ENCODE data around the gene PHF21A.
"Not testable (repeated sequence)": the region's sequence is repeated elsewhere in the genome, so short reads cannot be mapped to it uniquely, and the experiment has no call there.

Gene PHF21A

DNA sequence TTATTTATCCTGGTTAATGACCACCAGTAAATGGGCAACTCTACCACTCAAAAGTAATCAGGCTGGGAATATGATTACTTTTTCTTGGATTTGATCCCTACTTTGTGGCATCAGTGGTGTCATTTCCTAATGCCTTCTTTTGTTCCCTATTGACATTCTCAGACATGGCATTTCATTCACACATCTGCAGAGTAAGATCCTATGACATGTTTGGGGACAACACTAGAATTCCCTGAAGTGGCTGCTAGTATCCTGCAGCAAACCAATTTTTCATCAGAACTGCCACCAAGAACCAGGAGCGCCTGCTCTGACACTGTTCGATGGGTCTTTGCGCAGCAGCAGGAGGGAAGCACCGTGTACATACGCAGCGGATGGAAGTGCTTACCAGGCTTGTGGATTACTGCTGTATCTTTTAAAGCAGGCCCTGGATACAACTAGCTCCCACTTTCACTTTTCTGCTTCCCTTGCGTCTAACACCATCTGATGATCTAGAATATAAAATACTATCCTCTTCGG, 101.1 kb downstream of the PHF21A start:
- DNase-seq: peak; percentile 38

DNA sequence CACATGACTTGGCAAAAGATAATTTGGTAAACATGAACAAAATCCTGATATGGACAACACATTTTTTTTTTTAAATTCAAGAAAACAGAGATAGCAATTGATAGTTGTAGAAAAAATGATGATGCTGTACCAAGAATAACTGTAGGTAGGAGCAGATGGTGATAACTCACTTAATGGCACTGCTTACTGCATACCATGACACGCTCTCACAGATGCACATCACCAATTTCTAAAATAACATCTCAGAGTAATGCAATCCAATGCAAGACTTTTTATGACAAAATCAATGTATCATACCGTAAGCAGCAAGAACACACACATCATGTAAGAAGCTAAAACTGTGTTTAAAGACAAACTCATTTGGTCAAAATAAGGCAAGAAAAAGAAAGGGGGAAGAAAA, 102.6 kb downstream of the PHF21A start:
- DNase-seq: no peak

DNA sequence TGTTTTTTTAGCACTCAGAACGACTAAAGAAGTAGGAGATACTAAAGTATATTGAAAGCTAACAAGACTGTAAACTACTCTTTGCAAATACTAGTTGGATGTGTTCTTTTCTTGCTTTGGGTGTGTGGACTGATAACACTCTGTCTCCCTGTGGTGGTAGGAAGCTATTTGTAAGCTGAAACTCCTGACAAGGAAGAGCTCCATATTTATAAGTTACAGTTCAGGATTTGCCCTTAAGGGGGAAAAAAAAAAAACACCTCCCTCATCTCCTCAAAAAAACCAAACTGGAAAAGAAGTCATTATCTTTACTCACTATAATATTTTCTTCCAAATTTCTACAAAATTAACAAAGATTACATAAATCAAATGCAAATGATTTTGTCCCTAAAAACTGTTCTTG, 103.9 kb downstream of the PHF21A start:
- no peak for DNase-seq

DNA sequence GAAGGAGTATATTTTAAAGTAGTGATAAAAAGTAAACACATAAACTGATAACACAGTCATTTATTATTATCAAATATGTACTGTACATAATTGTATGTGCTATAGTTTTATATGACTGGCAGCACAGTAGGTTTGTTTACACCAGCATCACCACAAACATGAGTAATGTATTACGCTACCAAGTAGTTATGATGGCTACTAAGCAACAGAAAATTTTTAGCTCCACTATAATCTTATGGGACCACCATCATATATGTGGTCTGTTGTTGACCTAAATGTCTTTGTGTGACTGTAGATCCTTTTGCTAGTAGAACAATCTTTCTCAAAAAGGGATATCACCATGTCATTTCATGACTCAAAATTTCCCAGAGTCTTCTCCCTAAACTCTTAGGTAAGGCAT, 105.3 kb downstream of the PHF21A start:
- no peak for DNase-seq

DNA sequence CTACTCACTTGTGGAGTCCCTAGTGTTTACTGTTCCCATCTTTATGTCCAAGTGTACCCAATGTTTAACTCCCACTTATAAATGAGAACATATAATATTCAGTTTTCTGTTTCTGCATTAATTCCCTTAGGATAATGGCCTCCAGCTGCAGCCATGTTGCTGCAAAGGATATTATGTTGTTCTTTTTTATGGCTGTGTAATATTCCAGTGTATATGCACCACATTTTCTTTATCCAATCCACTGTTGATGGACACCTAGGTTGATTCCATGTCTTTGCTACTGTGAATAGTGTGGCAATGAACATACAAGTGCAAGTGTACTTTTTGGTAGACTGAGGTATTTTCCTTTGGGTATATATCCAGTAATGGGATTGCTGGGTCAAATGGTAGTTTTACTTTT, 107.1 kb downstream of the PHF21A start:
- not testable (repeated sequence) for DNase-seq

DNA sequence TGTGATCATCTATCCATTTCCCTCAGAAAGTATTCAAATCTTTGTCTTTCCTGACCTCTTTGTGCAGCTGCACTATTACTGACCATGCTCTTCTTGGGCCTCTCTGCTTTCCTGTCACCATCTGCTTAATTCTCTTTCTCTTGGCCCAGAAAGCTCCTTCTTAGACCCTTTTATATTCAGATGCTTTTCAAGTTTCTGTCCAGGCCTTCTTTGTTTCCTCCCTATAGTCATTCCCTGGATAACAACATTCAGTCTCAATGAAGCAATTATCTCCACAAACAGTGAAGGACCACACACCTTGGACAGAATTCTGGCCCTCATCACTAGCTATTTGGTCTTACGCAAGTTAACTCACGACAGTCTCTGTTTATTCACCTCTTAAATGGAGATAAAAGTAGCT, 109.1 kb downstream of the PHF21A start:
- peak; percentile 32 for DNase-seq

DNA sequence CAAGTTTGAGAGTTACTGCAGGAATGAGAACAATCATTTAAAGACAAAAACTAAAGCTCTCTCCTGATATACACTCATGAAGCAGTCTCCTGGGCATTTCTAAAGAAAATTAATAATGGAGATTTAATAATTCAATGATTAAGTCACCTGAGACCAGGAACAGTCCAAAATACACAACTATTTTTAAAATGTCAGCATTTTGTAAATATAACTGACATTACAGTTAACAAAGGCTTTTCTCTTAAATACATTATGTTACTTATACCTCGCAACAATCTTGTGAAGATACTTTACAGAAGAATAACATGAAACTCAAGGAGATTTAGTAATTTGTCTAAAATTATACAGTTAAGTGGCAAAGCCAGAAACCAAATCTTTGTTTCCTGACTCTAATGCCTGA, 111.2 kb downstream of the PHF21A start:
- no peak for DNase-seq

DNA sequence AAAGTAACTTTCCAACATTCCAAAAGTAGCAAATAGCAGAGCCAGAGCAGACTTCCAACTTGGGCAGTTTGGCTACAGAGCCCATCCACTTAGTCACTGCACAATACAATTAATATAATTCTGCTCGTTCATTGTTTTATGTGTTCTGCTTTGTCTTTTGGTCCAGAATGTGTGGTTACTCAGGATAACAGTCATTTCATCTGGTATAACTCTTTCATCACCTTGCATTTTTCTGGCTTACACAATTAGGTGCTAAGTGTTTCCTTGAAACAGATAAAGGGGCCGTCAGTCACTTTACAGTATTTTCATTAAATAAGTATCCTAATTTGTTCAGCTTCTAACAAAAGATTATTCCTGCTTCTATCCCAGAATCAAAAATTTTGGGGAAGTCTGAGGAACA, 111.6 kb downstream of the PHF21A start:
- DNase-seq: no peak

DNA sequence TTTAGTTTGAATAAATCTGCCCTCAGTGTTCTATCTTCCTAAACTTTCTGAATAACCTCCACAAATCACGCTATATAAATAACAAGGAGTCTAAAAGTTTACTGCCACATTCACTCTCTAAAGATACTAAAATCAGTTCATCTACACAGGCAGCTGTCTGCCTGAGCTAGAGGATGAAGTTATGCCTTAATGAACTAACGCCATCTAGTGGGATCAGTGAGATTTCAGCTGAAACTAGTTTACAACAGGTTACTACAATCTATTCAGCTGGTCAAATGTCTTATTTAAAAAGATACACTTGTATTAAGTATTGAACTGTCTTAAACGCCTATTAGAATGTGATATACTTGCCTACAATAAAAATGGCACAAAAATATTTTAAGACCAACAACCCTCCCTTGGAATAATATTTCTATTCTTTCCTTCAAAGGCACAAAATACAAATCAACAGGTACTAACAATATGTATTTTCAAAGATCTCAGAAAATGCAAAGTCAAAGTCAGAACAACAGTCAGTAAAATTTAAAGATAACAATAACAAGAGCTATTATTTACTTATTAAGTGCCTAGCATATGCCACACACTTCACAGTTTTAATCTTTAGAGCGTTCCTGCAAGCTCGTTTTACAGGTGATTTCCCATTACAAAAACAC, 114.7 kb downstream of the PHF21A start:
- no peak for DNase-seq

DNA sequence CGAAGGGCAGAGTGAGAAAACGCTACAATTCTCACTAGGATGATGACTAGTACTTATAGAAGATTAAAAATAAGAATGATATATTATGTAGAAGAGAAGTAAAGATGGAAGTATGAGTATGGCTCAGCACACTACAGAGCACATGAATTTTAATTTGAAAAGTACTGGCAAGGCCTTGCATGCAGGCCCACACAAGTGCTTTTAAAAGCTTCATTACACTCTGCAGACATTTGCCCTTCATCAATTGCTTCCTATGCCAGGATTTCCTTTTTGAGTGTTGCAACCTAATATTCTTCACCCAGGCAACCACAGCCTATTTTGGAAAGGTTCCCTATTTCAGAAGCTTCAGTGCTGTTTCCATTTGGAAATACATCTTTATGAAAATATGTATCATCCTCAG, 117.7 kb downstream of the PHF21A start:
- no peak for DNase-seq

DNA sequence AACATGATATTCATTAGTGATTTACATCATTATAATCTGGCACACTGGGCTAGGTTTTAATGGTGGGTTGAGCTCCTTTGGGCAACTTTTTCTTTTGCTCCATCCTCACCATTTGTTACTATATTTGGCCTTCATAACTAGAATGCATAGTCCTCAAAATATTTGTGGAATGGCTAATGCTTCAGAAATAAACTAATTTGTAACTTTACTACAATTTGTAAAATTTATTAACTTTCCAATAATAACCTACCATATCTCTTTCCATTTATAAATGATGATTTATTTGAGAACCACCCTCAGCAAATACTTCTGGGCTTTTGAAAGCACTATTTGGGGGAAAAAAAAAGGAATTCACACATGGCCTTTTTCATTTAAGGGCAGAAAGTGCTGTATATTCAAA, 119.1 kb downstream of the PHF21A start:
- no peak for DNase-seq

DNA sequence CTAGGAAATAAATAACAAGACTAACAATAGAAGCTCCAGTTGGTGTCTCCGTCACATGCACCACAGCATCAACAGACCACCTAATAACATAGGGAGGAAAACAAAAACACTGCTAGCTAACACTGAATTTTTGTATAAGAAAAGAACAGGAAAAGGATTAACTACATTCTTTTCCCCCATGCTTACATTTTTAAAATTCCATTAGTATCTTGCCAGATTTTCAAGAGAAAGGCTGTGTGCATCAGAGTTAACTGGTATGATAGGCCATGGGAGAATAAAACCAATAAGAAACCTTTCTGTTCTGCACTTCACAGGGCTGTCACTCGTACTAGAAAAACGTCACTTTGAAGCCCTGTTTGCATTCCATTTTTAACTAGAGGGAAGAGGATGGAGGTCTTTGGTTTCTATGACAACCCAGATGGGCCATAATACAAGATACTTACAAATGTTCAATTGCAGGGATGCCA, 119.8 kb downstream of the PHF21A start:
- no peak for DNase-seq

DNA sequence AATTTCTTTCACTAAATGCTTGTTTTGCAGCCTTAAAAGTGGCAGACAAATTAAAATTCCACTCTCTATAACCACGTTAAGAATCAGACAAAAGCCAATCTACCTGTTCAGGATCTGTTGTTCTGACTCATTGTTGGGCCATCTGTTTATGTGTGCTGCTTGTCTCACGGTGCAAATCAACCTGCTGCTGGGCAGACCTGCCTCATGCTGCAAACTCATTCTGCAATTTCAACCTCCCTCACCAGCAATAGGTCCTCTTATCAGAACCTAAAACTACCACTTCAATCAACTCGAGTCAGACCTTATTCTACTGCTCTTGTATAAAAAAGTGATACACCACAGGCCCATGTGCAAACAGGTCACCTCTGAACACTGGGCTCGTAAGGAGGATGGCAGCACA, 123.7 kb downstream of the PHF21A start:
- no peak for DNase-seq

DNA sequence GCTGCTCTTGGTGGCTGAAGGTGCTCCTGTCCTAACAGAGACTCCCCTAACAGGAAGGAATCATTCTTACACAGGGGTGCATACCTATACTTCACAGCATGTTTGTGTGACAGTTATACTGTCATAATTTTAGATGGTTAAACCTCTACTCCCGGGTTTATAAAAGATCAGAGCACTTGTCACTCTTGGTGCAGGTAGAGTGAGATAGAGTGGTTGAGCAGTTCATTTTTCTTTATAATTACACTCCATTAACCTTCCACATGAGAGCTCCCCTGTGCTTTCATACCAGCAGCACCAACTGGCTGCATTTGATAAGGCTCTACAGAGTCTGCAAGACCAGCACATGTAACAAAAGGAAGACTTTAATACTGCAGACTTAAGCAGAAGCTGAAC, 125.9 kb downstream of the PHF21A start:
- DNase-seq: peak; percentile 24

DNA sequence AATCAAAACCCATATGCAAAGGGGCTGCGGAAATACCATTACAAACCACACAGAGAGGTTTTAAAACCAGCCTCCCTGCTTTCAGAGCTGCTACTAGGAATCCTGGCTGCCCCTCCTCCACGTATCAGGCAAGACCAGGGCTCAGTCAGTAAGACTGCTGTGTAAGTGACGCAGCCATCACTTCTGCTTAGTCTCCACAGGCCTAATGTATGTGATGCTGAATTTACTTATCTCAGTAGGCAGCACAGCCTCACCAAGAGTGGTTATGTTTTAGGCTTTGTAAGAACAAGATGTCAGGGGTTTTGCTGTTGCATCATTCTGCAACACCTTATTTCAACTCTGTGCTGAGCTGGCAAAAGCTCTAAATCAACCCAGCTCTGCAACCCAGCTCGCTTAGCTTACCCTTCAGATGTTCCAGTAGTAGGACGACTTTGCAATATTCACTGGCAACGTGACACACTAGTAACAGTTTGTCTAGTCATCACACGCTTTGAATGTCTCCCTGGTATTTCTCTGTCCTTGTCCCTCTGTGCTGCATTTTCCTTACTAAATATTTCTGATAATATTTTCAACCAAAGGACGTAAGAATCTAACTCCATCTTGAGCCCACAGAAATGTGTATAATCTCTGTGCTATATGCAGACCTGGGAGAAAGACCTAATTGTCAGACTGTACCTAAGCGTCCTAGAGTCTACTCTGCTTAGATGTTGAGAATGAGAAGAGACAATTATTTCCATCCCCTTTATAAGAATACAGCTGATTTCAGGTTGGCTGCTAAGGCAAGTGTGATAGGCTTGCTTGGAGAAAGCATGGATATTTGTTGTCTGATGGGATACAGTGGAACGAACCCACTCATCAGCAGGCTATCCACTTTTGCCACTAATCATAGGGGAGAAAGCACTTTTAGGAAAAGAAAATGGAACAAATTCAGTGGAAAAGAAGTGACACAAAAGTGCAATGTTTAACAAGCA, 126.6 kb downstream of the PHF21A start:
- DNase-seq: peak; percentile 39

DNA sequence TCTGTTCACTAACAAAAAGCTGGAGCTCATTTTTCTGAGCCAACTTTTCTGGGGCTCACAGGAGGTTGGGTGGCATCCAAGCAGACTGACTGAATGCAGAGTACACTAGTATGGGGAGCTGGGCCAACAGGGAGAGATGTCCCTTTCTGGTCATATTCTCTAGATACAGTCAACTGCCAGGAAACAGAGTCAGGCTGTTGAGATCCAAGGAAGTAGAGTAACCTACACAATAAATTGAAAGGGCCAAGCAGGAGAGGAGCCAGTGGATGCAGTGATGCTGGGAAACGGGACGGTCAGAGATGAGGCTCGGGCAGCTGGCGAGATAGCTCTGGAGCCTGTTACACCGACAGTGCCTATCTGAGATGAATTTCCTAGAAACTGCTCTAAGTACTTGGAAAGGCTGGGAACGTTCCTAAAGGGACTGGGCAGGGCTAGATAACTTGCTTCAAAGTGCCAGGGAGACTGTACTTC, 127.7 kb downstream of the PHF21A start:
- DNase-seq: no peak

DNA sequence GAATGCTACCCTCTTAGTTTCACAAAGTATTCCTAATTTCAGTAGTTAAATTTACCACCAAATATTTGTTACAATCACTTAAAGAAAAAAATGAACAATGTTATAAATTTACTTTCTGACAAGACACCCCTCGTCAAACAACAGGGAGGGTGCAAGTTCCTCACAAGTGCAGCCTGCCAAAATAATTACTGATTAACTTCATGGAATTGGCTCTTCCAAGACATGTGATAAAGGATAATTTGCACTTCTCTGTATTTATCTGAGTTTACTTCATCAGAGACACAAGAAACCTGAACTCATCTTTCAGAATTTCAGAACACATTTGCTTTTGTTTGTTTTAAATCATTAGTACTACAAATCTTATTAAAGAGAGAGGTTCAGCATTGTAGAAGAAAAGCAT, 132.3 kb downstream of the PHF21A start:
- DNase-seq: no peak

DNA sequence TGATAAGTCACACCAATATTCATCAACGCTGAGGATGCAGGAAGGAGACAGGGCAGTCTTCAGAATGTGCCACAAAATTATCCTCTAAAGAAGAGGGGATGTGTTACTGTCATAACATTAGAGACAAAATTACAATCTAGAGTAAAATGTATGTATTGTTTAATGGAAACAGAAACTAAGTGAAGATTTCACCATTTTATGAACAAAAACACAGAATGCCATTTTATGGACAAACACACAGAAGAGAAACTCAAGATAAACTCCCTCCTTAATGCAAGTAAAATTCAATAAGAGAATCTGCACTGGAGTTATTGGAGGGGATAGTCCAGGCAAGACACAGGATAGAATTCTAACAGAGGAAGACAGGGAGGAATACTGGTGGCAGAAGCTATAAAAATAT, 136.0 kb downstream of the PHF21A start:
- DNase-seq: no peak

DNA sequence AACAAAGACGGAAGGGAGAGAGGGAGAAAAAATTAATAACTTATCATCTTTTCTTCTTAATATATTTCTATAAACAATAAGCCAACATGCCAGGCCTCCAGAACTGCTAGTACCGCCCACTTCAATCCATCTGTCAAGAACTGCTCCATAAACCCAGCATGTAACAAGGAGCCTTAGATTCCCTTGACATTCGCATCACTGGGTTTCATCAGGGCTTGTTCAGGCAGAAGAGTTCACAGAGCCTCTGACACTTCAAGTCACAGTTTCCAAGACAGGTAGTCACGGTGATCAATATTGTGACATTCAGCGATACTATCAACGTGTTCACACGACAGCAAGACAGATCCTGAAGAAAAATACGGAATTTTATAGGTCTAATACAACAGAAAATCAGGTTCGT, 137.1 kb downstream of the PHF21A start:
- DNase-seq: peak; percentile 46

DNA sequence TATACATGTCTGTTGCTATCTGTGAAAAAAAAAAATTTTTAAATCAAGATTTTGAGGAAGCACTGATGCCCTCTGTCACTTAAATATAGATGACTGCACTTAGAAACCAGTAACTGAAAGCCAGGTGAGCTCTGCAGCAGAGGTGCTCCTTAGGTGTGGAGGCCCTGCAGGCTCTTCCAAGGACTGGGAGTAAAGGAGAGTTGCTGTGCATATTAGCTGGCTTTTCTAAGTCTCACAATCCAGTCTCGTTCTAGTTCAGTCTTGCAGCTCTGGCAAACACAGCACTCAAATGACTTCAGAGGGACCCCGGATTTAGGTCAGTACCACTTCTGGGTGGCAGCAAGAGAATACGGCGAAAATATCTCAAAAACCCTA, 137.8 kb downstream of the PHF21A start:
- peak; percentile 34 for DNase-seq

DNA sequence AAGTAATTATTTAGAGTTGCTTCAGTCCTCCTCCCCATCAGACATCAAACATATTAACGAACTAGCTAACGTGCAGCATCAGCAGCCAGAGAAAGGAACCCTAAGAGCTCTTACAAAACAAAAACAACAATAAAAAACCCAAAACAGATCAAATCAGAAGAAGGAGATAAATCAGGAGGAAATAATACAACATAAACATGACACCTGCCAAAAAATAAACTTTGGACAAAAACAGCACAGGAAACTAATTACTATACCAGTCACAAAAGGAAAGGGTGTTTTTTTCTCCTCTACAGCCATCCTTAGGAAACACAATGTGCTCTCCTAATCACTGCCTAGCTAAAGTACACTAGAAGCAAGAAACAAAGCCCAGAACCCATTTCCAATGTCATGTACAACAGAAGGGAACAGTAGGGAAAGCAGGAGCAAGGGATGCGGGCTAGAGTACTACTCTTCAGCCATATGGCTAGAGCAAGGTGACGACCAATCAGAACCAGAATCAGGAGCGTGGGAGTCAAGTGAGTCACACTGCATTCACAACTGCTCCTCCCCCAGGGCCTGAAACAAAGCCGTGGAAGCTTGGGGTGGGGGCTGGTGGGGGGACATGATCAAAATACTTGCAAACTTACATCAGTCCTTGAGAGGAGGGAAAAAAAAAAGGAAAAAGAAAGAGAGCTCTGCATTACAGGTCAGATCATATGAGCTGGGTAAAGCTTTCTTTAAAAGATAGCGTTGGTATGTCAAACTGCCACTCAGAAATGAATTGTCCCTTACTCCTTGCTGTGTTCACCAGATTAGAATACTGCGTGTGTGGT, 138.4 kb downstream of the PHF21A start:
- DNase-seq: peak; percentile 50

DNA sequence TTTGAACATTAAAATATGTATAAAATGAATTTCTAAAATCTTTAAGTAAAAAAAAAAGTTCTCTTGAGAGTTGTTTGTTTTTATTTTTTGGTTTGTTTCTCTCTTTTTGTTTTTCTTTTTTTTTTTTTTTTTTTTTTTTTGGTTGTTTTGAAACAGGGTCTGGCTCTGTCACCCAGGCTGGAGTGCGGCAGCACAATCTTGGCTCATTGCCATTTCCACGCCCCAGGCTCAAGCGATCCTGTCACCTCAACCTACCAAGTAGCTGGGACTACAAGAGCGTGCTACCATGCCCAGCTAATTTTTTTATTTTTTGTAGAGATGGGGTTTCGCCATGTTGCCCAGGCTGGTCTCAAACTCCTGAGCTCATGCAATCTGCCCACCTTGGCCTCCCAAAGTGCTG, 139.4 kb downstream of the PHF21A start:
- DNase-seq: not testable (repeated sequence)

DNA sequence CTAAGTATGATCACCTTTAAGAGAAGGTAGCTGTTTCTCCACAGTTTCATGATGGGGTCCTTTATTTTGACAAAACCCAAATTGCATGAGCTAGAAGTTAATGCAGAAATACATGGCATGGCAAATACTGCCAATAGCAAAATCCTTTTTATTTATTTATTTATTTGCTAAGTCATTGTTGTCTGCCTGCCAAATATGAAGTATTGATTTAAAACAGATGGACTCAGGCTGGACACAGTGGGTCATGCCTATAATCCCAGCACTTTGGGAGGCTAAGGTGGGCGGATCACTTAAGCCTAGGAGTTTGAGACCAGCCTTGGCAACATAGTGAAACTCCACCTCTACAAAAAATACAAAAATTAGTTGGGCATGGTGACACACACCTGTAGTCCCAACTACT, 146.4 kb downstream of the PHF21A start:
- no peak for DNase-seq
